HL-60/S4 treated with retinoic acid at 250 ng/mL for 4 days and 3 days (cell line): ENCODE measurements around the gene YIPF2.

Experiments
- in situ Hi-C: fragments of 300-500 bp; cut with MboI; formaldehyde crosslinking; loops from 2 replicates; pipeline ENCODE4 v1.7.0; 2022; ENCODE audit warnings: low sequenced_read_pairs

The YIPF2 gene

DNA sequence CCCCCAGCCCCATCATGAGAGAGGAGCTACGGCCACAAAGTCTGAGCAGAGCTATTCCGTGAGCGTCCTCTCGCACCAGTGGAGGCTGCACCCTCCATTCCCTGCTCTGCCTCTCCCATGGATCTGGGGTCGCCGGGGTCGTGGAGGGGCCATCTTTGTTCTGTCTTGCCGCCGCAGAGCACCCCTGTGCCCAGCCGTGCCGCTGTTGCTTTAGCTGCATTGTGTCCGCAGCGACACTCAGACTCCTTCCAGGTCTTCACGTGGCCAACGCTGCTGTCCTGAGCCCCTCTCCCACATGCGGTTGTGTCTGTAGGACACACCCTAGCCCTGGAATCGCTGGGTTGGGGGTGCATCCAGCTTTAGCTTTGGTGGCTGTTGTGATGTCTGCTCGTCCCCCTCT is 15.8 kb downstream of the YIPF2 start:
- in situ Hi-C loops: no loop called here

DNA sequence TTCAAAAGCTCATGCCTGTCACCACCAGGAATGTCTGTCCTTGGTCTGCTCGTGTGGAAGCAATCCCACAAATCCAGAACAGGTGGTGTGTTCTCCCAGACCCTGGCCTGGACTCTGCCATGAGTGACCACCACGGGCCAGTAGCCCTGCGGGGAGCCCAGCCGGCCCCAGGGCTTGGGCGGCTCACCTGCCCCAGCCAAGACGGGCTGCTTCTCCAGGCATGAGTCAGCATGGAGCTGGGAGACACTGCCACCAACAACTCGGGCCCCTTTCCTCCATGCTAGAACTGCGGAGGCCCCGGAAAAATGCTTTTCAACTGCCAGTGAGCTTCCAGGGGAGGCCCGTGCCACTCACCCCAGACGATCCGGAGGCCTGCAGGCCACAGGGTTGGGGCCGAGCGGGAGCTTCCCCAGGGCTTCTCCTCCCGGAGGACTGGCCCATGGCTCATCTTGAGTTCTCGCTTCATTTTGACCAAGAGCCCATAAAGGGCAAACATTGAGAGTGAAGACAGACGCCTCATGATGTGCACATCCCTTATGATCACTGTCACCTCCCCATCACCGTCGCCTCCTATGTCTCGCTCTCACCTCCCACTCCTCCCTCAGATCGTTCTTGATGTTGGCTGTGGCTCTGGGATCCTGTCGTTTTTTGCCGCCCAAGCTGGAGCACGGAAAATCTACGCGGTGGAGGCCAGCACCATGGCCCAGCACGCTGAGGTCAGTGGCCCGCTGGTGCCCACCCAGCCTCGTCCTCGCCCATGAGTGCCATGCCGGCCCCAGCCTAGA is 16.7 kb downstream of the YIPF2 start:
- in situ Hi-C loops: no loop called here

DNA sequence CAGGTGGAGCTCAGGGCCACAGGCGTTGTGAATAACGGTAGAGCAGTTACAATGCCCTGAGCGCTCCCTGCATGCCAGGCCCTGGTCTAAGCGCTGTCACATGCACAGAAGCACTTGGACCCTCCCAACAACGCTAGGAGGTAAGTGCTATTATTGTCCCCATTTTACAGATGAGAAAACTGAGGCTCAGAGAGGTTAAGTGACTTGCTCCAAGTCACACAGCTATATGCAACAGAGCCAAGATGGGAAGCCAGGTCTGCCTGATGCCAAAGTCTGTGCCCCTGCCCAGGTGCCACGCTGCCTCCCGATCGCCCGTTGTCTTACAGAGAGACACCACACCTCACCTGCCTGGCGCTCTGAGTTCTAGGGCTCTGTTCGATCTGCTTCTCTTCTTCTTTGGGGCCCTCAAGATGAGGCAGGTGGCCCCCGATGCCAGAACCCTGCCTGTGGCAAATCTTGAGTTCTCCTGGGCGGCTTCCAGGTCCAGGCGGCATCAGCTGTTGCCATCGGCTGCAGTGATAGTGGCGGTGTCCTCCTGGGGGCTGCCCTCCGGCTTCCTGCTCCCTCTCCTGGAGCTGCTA is 20.0 kb downstream of the YIPF2 start:
- in situ Hi-C loops: no loop called here

DNA sequence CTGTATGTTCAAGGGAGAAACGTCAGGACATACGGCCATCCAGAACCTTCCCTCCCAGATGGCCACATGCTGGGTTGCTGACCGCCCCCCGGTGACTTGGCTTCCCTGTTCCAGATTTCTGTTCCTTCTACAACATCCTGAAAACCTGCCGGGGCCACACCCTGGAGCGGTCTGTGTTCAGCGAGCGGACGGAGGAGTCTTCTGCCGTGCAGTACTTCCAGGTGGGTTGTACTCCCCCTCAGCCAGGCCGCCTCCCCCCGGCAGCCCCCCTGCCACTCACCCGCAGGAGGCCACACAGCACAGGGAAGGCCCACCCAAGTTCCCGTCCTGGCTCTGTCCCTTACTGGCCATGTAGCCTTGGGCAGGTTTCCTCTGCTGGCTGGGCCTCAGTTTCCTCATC is 20.5 kb downstream of the YIPF2 start:
- in situ Hi-C loops: no loop called here

DNA sequence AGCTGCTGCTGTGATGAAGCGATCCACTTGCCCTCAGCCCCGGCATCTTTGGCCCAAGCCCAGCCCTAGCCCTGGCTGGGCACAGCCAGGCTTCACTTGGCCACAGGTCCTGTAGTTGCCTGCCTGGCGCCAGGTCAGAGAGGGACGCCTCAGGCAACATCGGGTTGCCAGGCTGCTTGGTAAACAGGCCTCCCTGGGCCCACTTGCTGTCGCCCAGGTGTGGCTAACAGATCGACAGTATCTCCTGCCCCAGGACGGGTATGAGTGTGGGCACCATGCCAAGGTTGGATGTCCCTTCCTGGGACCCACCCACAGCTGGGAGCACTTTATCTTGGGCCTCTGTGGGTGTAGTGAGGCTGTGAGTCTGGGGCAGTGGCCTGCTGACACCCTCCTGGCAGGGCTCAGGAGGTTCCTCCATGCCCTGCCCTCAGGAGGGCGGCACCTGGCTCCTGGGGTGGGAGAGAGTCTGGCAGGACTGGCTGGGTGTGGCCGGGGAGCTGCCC is 29.2 kb downstream of the YIPF2 start:
- in situ Hi-C loops: no loop called here

DNA sequence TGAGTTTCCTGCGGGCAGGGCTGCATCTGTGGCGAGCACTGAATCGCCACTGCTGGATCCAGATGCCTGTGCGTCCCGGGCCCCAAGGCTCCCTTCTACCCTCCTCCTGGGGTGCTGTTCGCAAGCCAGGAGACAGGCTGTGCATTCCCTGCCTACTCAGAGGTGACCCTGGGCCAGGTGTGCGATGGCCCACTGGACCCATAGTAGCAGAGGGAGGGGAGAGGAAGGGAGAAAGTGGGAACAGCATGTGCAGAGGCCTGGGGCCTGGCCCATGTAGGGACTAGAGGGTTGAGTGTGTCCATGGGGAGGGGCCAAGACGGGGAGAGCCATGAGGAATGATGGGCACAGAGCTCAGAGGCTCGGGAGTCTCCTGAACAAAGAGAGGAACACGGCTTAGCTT is 29.8 kb downstream of the YIPF2 start:
- in situ Hi-C loops: no loop called here

DNA sequence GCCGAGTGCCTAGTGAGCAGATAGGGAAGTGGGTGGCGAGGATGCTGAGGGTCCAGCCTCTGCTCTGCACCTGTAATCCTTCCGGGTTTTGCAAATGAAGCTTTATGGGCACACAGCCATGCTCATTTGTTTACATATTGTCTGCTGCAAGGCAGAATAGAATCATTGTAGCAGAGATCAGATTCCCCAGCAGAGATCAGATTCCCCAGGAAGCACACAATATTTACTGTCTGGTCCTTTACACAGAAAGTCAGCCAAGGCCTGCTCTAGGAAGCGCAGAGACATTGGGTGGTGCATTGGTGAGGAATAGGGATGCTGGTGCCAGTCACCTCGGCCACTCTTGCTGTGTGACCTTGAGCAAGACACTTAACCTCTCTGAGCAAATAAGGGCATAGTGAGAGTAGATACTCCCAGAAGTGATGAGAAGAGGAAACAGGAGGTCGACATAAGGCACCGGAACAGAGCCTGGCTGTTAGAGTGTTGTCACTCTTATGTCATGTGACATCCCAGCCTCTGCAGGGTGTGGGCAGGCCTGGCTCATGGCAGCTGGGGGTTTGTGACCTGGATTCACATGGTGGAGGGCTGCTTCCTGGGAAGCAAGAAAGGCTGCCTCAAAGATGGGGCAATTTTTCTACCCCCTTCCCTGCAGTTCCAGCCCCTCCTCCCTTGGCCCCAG is 31.4 kb downstream of the YIPF2 start:
- in situ Hi-C loops: no loop called here

DNA sequence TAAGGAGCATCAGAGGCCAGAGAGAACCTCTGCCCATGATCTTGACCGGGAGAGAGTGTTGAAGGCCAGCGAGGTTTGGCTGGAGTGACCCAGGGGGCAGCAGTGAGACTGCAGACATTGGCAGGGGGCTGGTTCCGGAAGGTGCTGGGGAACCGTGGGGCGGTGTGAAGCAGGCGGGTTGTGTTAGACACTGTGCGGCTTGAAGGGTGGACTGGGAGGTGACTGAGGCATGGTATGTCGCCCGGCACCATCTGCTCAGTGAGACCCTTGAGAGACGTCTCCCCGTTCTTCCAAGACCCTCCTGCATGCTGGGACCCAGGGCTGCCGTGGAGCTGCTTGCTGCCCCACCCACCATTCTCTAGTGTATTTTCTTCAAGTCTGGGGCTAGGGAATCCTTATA is 32.5 kb downstream of the YIPF2 start:
- in situ Hi-C loops: no loop called here

DNA sequence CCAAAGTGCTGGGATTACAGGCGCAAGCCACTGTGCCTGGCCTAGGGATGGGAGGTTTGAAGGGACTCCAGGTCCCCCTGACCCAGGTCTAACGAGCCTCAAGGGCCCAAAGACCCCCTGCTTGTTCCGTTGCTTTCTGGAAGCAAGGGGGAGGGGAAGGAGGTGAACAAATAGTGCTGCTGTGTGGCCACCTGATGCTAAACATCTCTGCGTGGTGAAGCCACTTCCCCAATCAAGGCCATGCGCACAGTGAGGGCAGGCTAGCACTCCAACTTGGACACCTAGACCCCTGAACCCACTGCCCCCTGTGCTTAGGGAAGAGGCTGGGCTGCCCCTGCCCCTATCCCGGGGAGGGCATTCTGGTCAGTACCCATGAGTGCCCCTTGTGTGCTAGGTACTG is 33.1 kb downstream of the YIPF2 start:
- in situ Hi-C loops: no loop called here

DNA sequence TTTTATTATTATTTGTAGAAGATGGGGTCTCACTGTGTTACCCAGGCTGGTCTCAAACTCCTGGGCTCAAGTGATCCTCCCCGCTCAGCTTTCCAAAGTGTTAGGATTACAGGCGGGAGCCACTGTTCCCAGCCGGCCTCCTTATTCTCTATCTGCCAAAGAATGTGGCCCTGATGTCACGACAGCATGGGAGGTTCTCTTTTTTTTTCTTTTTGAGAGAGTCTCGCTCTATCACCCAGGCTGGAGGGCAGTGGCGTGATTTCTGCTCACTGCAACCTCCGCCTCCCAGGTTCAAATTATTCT is 33.6 kb downstream of the YIPF2 start:
- in situ Hi-C loops: no loop called here

DNA sequence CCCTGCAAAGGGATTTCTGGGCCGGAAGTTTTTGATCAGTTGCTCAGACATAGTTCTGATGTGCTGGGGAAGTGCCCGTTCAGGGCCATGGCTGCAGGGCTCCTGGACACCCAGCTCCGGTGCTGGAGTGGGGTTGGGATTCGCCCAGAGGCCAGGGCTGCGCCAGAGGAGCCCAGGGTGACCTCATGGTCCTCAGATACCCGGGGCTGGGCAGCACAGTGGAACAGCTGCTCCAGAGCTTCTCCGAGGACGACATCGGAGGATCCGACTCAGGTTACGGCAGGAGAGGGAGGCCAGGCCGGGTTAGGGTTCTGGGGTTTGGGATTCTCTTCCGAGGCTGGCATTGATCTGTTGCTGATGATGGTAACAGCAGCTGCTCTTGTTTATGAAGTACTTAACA is 36.2 kb downstream of the YIPF2 start:
- in situ Hi-C loops: no loop called here

DNA sequence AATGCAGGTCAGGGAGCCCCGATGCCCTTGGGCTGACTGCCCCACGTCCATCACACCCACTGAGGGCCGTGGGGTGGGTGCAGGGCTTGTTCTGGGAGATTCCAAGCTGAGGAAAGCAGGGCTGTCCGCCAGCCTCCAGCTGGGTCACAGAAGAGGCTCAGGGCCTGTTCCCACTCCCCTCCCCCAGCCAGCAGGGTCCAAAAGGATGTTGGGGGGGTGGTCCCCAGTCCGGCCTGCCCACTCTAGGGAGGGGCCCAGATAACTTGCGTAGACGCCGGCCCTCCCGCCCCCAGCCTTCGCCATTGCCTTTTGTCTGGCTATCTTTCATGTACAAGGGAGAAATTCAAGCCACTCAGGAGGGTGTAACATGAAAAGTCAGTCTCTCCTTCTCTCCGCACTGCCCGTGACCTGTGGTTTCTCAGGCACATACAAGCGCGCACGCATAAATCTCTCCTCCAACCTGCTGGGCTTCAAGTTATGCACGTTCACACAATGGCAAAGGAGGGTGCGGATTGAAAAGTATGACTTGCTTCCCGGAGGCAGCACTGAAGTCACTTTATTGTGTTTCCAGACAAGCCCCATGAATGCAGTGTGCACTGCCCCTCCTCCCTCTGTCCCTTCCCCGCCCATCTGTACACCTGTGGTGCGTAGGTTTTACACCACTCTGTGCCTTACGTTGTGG is 36.9 kb downstream of the YIPF2 start:
- in situ Hi-C loops: no loop called here

DNA sequence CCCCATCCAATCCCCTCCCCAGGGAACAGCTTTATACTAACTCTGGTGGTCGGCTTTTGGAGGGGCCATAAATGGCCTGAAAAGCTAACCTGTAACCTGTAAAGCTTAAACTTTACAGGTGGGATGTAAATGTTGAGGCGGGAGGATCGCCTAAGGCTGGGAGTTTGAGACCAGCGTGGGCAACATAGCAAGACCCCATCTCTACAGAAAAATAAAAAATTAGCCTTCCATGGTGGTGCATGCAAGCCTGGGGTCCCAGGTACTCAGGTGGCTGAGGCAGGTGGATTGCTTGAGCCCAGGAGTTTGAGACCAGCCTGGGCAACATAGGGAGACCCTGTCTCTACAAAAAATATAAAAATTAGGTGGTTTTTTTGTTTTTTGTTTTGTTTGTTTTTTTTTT is 38.6 kb downstream of the YIPF2 start:
- in situ Hi-C loops: no loop called here

DNA sequence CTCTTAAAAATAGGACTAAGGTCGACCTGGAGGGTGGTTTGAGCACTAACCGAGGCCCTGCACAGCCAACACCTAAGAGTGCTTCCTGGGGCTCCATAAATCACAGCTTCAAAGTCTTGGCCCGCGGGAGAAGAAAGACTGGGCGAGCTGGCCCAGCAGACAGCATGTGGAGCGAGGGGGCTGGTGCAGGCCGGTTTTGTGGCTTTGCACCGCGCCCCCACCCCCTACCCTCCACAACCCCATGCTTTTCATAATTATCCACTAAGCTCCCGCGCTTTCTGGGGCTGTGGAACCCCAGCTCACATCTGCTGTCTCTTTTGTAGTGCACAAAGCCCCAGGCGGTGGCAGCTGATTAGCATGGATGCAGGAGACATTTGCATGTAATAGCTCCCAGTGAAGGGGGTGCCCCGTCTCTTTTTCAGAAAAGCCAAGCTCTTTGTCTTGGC is 40.0 kb downstream of the YIPF2 start:
- in situ Hi-C loops: no loop called here

DNA sequence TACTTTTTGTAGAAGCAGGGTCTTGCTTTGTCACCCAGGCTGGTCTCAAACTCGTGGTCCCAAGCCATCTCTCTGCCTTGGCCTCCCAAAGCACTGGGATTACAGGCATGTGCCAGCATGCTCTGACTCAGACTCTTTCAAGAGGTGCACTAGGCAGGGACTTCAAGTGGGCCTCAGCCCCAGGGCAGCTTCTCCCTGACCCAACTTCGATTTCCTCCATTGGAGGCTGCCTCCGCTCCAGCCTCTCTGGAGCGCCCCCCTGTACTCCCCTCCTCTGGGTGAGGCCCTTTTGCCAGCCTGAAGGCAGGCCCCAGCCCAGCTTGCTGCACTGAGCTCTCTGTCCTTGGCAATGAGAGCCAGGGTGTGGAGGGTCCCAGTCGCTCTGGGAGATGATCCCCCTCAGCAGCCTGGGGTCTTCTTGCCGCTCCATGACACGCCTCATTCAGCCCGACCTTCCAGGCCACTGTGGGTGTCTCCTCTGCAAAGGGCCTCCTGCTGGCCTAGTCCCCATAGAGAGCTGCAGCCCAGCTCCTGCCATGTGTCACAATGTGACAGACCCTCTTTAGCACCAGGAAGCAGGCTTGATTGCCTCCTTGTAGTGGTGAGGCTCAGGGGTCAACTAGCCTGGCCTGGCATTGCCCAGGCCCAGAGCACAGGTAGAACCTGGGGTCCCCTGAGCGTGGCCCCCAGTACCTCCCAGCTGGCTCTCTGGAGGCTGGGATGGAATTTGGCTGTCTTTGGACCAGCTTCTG is 40.6 kb downstream of the YIPF2 start:
- in situ Hi-C loops: no loop called here

DNA sequence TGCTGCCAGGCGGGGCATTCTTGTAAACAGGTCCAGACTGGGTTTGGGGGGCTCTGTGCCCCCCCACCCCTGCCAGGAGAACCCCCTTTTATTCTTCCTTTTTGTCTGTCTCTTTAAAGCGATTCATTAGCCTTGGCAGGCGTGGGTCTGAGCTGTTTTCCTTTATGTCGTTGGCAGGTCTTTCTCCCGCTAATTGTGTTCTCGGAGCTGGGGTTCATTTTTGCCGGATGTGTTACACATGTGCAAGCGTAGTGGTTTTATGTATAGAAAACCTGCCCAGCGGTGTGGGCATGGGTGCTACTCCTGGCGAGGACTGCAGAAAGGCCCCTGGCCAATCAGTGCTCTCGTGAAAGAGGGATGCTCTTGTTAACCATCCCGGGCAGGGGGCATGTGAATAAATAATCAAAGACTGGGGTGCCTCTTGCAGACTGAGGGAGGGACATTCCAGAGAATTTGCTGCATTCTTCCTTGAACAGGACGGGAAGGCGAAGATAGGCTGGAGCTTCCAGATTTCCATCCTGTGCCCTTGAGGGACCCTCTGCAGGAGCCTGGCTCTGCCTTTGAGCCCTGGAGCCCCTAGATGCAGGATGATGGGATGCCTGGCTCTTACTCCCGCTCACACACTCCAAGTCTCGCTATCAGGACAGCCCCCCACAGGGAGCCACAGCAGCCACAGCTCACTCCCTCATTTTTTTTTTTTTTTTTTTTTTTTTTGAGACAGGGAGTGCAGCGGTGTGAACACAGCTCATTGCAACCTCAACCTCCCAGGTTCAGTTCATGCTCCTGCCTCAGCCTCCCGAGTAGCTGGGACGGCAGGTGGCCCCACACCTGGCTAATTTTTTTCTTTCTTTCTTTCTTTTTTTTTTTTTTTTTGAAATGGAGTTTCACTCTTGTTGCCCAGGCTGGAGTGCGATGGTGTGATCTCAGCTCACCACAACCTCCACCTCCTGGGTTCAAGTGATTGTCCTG is 43.0 kb downstream of the YIPF2 start:
- in situ Hi-C loops: no loop called here

DNA sequence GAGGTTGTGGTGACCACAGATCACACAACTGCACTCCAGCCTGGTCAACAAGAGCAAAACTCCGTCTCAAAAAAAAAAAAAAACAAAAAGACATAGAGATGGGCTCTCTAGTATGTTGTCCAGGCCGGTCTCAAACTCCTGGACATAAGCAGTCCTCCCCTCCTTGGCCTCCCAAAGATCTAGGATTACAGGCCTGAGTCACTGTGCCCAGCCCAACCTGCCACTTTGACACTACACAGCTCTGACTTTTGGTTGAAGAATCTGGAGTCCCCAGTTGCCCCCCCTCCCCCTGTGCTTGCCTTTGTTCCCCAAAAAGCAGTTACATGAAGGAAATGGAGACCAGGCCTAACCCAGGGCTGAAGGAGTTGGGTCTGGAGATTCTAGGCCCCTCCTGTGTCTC is 44.2 kb downstream of the YIPF2 start:
- in situ Hi-C loops: no loop called here

DNA sequence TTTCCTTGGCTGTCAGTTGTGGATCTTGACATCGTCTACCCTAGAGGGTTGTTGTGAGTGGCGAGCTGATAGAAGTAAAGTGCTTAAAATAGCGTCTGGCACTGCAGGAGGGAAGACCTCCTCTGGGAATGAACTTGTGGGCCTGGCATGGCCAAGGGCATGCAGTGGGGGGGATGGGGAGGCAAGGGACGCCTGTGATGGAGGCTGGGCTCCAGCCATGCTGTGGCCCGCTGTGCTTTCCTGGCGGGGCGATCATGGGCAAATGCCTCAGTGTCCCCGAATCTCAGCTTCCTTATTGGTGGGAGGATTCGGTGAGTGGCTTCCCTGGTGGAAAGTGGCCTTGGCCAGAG is 46.4 kb downstream of the YIPF2 start:
- in situ Hi-C loops: no loop called here

DNA sequence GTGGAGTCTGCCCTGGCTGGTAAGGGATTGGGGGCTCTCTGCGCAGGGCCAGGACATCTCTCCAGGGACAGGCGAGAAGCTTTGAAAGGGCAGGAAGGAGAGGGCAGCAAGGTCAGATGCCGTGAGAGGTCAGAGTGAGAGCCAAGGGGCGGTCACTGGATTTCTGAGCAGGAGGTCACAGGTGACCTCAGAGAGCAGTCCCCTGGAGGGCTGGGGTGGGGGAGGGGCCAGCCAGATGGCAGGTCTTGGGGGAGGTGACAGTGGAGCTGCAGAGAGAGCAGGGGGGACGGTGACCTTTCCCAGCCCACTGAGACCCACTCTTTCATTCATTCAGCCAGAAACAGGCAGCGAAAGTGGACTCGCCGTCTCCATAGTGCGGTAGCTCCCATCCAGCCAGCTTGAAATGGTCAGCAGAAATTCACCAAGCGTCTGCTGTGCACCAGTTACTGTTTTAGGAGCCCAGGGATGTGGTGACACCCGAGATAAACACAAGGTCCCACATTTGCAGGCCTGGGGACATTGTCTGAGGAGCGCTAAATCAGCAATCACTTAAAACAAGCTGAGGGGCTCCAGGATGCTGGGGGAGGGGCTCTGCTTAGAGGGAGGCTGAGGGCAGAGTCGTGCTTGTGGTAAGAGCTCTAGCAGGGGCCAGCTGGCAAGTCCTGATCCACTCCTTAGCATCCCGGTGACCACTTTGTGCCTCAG is 46.9 kb downstream of the YIPF2 start:
- in situ Hi-C loops: no loop called here
